Stimulated activated CD4-positive, alpha-beta T cell treated with anti-CD3 and anti-CD28 coated beads, Interleukin-1b, Interleukin-23, amount 100 ng/mL, for 4 hours (primary cell): ENCODE measurements around the gene CFAP157.

Experiments
- DNase-seq, 2 donors: peaks; one replicate each; pipeline ENCODE4 v3.0.0-alpha.2; 2020; ENCODE audit warnings: low read depth in 2 of 2

Gene CFAP157

GRCh38 chr9:127693143-127693542, 13.6 kb upstream of the CFAP157 start:
- DNase-seq = no peak

DNA sequence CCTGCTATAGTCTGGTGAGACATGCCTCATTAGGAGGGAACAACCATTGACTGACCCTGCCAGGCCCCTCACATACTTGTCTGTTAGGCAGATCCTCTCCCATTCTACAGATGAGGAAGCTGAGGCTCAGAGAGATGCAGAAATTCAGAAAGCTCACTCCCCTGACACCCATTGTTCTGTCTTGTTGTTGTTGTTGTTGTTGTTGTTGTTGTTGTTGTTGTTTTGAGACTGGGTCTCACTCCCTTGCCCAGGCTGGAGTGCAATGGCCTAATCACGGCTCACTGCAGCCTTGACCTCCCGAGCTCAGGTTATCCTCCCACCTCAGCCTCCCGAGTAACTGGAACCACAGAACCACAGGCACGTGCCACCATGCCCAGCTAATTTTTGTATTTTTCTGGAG, 13.1 kb upstream of the CFAP157 start:
- DNase-seq = no peak

DNA sequence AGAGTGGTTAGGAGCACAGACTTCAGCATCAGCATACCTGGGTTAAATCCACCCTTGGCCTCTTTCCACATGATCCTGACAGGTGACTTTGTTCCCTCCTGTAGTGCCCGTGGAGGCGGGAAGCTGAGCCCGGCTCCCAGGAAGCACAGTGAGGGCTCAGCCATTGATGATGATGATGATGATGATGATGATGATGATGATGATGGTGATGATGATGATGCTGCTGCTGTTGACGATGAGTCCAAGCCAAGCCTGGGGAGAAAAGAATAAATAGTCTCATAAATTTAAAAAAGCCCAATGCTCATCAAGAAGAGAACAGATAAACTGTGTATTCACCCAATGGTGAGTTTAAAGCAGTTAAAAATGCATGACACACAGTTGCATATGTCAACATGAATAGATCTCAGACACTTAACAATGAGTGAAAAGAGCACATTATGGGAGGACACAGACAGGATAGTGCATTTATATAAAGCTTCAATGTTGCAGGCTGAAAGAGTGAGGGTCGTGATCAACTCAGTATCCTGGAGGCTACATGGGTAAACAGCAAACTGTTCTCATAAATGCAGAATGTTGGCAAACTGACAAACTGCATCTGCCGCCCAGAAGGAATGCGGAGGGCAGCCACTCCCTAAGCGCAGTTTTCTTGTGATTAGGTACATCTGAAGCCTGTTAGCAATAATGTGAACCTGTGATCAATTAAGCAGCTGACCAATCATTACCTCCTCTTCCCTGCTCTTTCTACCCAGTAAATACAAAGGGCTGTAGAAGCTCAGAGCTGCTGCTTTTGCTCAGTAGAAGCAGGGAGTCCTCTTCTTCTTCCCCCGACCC, 11.7 kb upstream of the CFAP157 start:
- no peak for DNase-seq

- DNase-seq = no peak
Measured at GRCh38 chr9:127697575-127697974, 9.2 kb upstream of the CFAP157 start.

DNA sequence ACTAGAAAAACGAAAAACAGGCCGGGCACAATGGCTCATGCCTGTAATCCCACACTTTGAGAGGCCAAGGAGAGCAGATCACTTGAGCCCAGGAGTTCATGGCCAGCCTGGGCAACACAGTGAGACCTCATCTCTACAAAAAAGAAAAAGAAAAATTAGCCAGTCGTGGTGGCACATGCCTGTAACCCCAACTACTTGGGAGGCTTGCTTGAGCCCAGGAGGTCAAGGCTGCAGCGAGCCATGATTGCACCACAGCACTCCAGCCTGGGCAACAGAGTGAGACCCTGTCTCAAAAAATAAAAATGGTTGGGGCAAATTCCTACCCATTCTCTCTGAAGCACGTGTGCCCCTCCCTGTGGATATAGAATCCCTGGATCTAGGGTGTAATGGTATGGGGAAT, 8.4 kb upstream of the CFAP157 start:
- no peak for DNase-seq

DNA sequence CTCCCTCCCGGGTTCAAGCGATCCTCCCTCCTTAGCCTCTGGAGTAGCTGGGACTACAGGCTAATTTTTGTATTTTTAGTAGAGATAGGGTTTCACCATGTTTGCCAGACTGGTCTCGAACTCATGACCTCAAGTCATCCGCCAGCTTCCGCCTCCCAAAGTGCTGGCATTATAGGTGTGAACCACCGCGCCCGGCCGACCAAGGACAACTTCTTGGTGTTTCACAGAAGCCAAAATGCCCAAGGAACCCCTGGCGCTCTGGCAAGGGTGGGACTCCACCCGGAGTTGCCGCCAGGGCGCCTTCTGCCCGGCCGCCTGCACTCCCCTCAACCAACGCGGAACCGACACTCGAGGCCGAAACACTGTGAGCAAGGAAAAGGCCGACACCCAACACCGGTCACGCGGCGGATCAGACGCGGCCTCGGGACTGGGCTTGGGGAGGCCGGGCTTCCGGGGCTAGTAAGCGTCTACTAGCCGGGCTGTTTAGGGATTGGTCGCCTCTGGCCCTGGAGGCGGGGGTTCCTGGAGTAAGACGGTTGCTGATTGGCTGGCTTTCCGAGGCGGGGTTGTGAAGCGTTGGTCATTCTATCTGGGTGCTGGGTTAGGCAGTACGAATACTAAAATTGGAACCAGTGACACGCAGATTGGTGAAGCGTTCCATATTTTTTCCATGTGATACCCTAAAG, 7.7 kb upstream of the CFAP157 start:
- DNase-seq = peak; percentile 72 to 73

GRCh38 chr9:127700140-127700539, 6.6 kb upstream of the CFAP157 start:
- no peak for DNase-seq

- no peak for DNase-seq
Measured at GRCh38 chr9:127700594-127701255, 6.1 kb upstream of the CFAP157 start.

DNA sequence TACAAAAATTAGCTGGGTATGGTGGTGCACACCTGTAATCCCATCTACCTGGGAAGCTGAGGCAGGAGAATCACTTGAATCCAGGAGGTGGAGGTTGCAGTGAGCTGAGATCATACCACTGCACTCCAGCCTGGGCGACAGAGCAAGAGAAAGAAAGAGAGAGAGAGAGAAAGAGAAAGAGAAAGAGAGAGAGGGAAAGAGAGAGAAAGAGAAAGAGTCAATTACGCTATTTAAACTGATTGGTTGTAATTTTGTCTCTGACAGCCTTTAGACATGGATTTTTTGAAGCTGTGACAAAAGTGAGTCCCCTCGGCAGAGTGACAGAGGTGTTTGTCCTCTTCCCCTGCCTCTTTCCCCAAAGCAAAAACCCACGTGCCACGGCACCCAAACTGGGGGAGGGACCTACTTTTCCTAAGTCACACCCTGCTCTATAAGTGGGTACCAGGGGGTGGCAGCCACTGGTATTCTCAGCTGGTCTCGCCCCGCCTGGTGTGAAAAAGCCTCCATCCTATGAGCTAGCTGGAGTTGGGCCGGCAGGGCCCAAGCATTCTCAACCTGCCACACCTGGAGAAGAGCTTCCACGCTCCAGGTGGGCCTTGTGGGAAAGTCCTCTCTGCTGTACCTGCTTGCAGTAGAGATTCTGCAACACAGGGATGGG, 3.4 kb upstream of the CFAP157 start:
- no peak for DNase-seq

DNA sequence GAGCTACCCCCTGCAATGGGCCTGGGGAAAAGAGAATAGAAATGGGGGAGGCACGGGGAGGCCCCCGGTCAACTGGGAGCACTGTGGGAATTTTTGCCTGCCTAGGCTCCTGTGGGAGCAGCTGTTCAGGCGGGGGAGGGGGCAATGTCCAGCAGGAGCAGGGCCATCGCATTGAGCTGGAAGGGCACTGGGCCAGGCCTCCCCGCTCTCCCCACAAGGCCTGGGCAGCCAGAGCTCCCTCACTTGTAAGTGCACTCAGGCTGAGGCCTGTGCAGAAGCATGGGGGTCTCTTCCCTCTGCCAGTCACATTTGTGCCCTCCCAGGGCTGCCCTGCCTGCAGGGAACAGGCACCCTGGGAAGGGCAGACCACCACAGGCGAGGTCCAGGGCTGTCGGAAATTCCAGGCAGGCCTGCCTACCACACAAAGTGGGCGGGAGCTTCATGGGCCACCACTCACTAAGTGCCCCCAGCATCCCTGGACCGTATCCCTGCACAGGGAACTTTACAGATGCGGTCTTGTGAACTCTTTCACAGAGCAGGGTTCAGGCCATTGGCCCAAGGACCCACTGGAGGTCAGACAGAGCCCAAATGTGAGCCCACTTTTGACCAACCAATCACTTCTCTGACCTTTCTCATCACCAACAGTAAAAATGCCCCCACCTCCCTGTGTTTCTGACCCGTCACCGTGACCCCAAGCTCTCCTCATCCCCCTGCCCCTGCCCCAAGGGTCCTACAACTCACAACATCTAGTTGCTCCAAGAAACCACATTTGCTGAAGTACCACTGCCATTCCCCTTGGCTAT, 1.0 kb upstream of the CFAP157 start:
- no peak for DNase-seq

GRCh38 chr9:127707766-127708165, 978 bp downstream of the CFAP157 start:
- no peak for DNase-seq

DNA sequence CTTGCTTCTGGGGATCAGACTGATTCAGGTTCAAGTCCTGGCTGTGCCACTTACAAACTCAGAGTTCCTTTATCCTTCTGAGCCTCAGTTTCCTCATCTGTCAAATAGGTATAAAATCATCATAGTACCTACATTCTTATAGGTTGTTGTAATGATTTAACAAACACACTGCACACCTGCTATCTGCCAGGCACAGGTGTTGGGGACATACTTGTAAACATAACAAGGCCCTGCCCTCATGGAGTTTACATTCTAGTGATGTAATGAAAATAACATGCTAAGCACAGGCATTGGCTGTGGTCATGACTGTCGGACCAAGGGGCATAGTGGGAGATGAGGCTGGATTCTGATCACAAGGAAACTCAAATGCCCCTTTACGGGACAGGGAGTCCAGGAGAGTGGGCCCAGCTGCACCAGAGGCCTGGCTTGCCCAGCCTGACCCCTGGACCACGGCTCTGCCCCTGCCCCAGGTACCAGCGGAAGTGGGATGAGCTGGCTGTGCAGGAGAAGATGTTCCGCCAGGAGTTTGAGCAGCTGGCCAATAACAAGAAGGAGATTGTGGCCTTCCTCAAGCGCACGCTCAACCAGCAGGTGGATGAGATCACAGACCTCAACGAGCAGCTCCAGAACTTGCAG, 2.3 kb downstream of the CFAP157 start:
- no peak for DNase-seq

GRCh38 chr9:127710204-127710783, 3.5 kb downstream of the CFAP157 start:
- DNase-seq = no peak

GRCh38 chr9:127711226-127711701, 4.5 kb downstream of the CFAP157 start:
- DNase-seq = no peak

GRCh38 chr9:127711831-127712274, 5.1 kb downstream of the CFAP157 start:
- DNase-seq = no peak

DNA sequence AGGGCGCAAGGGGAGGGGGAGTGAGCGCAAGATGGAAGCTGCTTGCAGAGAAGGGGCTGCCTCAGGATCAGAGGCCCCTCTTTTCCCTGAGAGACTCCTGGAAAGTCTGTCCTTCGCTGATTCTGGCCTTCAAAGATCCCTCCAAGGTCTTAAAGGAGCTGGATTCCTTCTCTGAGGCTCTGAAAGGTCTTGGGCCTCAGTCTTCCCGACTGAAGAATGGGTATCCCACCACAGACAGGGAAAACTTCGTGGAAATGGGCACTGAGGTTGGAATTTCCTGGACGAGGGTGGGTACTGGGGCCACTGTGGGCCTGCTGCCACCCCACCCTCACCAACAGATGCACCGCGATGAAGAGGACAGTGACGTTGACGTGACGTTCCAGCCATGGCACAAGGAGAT, 5.6 kb downstream of the CFAP157 start:
- DNase-seq = no peak

- DNase-seq = no peak
Measured at GRCh38 chr9:127712867-127713266, 6.1 kb downstream of the CFAP157 start.

DNA sequence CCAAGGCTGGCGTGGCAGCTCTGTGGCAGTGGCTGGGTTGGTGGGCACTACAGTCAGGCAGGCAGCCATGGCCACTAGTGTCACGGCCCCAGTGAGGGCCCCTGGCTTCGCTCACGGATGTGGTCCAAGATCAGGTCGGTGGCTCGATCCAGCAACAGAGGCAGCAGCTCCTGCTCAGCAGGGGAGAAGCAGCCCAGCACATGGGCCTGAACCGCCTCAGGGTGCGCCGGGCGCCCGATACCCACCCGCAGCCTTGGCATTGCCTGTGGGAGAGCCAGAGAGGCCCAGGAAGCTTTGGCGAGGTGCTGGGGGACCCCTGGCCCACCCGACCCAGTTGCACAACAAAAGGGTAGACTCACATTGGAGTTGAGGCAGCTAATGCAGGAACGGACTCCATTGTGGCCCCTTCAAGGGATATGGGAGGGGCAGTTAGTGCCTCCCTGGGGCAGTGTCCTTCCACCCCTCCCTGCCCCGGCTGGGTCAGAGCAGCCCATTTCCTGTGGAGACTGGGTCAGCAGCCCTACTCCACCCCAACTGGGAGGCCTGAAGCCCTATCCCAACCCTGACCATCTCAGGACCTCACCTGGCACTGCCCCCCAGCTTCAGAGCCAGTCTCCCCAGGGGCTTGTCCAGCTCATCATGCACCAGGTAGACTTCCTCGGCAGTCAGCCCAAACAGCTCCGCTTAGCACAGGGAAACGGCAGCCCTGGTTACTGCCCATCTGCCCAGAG, 7.4 kb downstream of the CFAP157 start:
- no peak for DNase-seq

- no peak for DNase-seq
Measured at GRCh38 chr9:127714951-127715469, 8.2 kb downstream of the CFAP157 start.
